Esophagus (tissue), 2 donors: ENCODE measurements around the gene ACBD6. TPM values are rescaled to one million over a fixed set of nuclear protein-coding genes. Genes with fewer than 3 reads are reported as not detected.

Experiments
- H3K27ac ChIP-seq, 2 donors: one replicate each; pipeline ENCODE4 v1.5.1; 2013; ENCODE audit warnings: low read depth in 2 of 2, mild to moderate bottlenecking in 2 of 2, inconsistent platforms in 1 of 2, low read length in 1 of 2, moderate library complexity in 1 of 2
- H3K27me3 ChIP-seq, 2 donors: one replicate each; pipeline ENCODE4 v1.6.1; 2013; ENCODE audit warnings: low read length in 2 of 2, control low read depth in 1 of 2, mild to moderate bottlenecking in 1 of 2; ENCODE audit not compliant: insufficient read depth in 2 of 2, control insufficient read depth in 1 of 2
- H3K36me3 ChIP-seq, 2 donors: one replicate each; pipeline ENCODE4 v1.6.1; 2013; ENCODE audit warnings: low read length in 1 of 2; ENCODE audit not compliant: control insufficient read depth in 2 of 2, insufficient read depth in 2 of 2
- H3K4me1 ChIP-seq, 2 donors: one replicate each; pipeline ENCODE4 v1.6.1; 2013; ENCODE audit warnings: low read length in 1 of 2; ENCODE audit not compliant: control insufficient read depth in 2 of 2, insufficient read depth in 2 of 2
- H3K4me3 ChIP-seq, 2 donors: one replicate each; pipeline ENCODE4 v1.5.1; 2013; ENCODE audit warnings: low read length in 2 of 2, mild to moderate bottlenecking in 2 of 2, low read depth in 1 of 2, moderate library complexity in 1 of 2
- H3K9me3 ChIP-seq, 2 donors: one replicate each; pipeline ENCODE4 v1.6.1; 2013; ENCODE audit warnings: mild to moderate bottlenecking in 2 of 2, low read depth in 1 of 2, low read length in 1 of 2, moderate library complexity in 1 of 2; ENCODE audit not compliant: control insufficient read depth in 2 of 2, insufficient read depth in 1 of 2
- WGBS, 2 donors: extraction: QIAGEN DNeasy Blood & Tissue Kit; methylation state at CpG; one replicate each; pipeline ENCODE4 v1.1.7; 2013; 5-methylcytosine and 5-hydroxymethylcytosine counted together
- polyA plus RNA-seq, 2 donors: library from polyadenylated mRNA; stranded (reverse); fragments of 200-250 nt; gene quantifications; one replicate each; pipeline ENCODE4 v1.2.3, GENCODE V29; 2013
- donor health status: healthy with polysubstance abuse.
- donor health status: Bipolar disorder and iron deficiency.

The ACBD6 gene
- polyA plus RNA-seq, 2 donors = 20.4 to 23.0 TPM

DNA sequence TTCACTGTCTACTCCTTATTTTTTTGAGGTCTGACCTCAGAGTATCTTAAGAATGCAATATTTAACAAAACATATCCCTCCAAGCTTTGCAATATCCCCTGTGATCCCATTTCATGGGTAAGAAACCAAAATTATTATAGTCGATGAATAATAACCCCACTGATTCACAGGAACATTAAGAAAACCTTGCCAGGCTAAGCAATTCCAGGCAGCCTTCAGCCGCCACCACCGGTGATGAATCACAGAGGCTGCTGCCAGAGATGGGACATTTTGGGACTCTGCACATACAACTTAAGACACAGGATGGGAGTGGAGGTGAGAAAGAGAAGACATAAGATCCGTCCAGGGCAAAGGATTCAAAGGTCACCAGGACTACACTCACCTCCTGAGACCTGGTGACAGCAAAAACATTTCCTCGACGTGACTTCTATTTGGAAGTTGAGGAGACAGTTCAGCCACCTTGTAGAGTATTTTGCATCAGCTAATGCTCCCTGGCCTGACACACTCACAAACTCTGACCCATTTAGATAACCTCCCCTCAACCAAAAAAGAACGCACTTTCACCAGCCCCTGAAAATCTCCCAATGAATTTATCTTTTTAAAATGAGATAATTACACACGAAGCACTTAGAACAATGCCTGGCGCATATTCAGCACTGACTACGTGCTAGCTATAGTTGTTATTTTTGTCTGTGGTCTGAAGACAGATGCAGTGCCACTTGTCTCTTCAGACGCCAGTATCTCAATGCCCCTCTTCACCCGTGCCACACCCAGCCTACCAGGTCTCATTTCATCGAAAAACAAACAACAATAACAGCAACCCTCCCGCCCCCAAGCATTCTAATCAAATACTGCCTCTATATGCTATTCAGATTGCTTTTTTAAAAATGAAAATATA is 38.6 kb upstream of the ACBD6 start:
- Histone ChIP-seq H3K9me3 (no peaks in the 10 kb centered on the region), H3K4me1 (no peaks in the 10 kb centered on the region), H3K4me3 (no peak overlapping the region), H3K36me3 (no peaks in the 10 kb centered on the region), H3K27me3 (no peaks in the 10 kb centered on the region), H3K27ac (no peak overlapping the region)
- 68 to 78% methylated on average over 14 of the region's 14 CpGs for WGBS, 2 donors

DNA sequence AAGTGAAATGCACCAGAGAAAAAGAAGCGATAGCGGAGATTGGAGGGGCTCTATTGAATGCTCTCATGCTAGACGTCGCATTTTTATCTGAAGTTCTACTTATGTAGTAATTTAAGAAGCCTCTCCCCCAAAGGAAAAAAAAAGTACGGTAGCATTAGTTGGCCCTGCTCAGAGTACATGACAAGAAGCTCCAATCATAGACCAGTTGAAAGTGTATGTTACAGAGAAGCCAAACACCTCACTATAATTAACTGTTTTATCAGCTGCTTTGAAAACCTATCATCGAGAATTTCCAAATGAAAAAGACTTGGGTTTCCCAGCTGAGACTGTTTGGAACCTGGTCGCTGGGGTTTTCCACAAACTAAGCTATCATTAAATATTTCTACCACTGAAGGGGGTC is 36.8 kb upstream of the ACBD6 start:
- Histone ChIP-seq H3K4me1 (no peaks in the 10 kb centered on the region), H3K36me3 (no peaks in the 10 kb centered on the region), H3K27me3 (no peaks in the 10 kb centered on the region), H3K9me3 (no peaks in the 10 kb centered on the region), H3K4me3 (no peak overlapping the region), H3K27ac (no peak overlapping the region)
- 93 to 95% methylated on average over 7 of the region's 7 CpGs for WGBS, 2 donors

DNA sequence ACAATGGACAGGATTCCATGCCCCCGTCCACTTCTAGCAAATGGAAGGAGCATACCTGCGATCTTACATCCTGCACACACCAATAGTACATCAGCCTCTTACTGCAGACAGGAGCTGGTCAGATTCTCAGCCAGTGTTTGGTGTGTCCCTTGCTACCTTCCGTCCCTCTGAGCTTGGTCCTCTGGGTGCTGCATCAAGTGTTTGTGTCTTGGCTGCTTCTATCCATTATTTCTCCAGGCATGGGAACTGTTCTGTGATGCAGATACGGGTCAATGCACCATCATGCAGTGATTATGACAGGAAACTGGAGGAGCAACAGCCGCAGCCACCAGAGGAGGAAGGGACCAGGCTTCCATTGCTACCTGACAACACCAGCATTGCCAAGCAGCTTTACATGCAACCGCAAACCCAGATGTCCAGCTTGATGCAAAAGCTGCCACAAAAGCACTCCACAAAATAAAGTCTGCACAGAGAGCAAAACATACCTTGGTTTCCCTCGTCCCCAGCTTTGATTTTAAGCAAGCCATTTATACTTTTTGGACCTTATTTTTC is 34.5 kb upstream of the ACBD6 start:
- Histone ChIP-seq H3K27ac (no peak overlapping the region), H3K36me3 (no peaks in the 10 kb centered on the region), H3K27me3 (no peaks in the 10 kb centered on the region), H3K4me1 (no peaks in the 10 kb centered on the region), H3K9me3 (no peaks in the 10 kb centered on the region), H3K4me3 (no peak overlapping the region)
- 87 to 89% methylated on average over 7 of the region's 7 CpGs for WGBS, 2 donors

GRCh38 chr1:180535418-180535999 is 33.1 kb upstream of the ACBD6 start:
- WGBS, 2 donors = 90 to 92% methylated on average over 5 of the region's 5 CpGs

DNA sequence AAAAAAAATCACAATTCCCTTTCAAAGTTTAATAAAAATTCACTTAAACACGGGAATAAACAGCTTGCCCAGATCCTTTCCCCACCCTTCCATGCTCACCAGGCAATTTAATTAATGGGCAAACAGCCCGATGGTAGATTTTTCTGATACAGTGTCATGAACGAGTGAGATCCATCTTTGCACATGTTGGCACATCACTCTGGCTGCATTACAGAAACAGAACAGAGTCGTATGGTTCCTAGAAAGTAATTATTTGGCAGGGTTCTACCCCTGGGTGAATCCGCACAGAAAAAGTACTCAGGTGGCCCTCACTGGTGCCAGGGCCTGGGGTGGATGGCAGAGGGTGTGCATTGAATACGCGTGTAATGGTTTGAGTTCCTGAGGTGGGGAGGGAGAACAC is 31.8 kb upstream of the ACBD6 start:
- Histone ChIP-seq H3K36me3 (no peaks in the 10 kb centered on the region), H3K27ac (no peak overlapping the region), H3K9me3 (no peaks in the 10 kb centered on the region), H3K4me3 (no peak overlapping the region), H3K4me1 (no peaks in the 10 kb centered on the region), H3K27me3 (no peaks in the 10 kb centered on the region)
- WGBS, 2 donors = 39 to 48% methylated on average over 7 of the region's 7 CpGs

More at GRCh38 chr1:180535418-180535999, 33.1 kb upstream of the ACBD6 start:
- Histone ChIP-seq H3K27ac (no peak overlapping the region), H3K9me3 (no peaks in the 10 kb centered on the region), H3K4me3 (no peak overlapping the region), H3K27me3 (no peaks in the 10 kb centered on the region), H3K36me3 (no peaks in the 10 kb centered on the region), H3K4me1 (no peaks in the 10 kb centered on the region)

DNA sequence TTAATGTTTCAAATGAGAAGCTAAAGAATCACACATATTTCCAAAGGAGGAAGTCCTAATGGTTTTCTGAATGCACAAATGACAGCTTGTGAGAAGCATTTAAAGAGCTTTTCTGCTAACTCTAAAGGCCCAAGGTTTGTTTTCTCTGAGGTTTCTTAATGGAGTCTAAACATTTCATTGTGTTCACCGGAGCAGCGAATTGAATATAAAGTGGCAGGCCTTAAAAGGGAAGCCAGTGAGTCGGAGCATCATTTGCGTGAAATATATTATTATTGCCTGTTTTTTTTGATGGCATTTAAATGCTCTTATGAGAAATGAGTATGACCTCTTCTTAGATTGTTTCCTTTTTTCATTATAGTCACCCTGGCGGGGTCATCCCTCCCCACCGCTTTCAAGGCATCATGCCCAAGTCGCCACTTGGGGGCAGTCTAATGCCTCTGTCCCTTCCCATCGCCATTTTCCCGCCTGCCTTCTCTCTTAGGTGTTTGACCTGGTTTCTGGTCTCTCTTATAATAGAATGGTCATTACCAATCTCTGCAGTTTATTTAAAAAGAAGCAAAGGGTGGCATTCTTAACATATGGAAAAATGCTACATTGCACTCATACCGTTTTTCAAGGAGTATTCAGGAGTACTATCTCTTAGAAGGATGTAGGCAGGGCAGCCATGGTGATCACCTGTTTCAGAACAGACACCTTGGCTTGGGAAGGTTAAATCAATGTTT is 31.1 kb upstream of the ACBD6 start:
- H3K9me3 ChIP-seq = no peaks in the 10 kb centered on the region
- H3K27ac ChIP-seq = no peak overlapping the region
- WGBS, 2 donors = 49 to 58% methylated on average over 10 of the region's 10 CpGs
- H3K4me3 ChIP-seq = no peak overlapping the region
- no peaks in the 10 kb centered on the region for H3K36me3 ChIP-seq
- no peaks in the 10 kb centered on the region for H3K4me1 ChIP-seq
- H3K27me3 ChIP-seq = no peaks in the 10 kb centered on the region

DNA sequence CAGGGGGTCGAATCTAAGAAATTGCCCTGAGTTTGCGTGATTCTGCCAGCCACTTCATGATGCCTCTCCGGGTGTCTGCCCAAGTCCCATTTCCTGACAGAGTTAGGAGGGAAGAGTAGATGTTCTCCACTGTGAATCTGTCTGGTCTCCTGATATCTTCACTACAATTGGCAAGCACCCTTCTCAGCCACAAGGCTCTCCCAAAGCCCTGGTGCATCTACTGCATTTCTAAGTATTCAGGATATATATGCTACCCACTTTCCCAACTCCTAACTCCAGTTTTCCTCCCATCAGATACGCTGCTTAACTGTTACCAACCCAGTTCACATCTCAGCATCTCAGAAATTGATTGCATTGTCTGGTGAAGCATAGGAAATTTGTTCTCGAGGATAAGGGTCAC is 30.5 kb upstream of the ACBD6 start:
- Histone ChIP-seq H3K9me3 (no peaks in the 10 kb centered on the region), H3K27ac (no peak overlapping the region), H3K4me1 (no peaks in the 10 kb centered on the region), H3K4me3 (no peak overlapping the region), H3K27me3 (no peaks in the 10 kb centered on the region), H3K36me3 (no peaks in the 10 kb centered on the region)
- 87 to 91% methylated on average over 5 of the region's 5 CpGs for WGBS, 2 donors

GRCh38 chr1:180530501-180530900 is 28.1 kb upstream of the ACBD6 start:
- no peaks in the 10 kb centered on the region for H3K4me1 ChIP-seq
- WGBS, 2 donors = 36 to 37% methylated on average over 5 of the region's 5 CpGs

DNA sequence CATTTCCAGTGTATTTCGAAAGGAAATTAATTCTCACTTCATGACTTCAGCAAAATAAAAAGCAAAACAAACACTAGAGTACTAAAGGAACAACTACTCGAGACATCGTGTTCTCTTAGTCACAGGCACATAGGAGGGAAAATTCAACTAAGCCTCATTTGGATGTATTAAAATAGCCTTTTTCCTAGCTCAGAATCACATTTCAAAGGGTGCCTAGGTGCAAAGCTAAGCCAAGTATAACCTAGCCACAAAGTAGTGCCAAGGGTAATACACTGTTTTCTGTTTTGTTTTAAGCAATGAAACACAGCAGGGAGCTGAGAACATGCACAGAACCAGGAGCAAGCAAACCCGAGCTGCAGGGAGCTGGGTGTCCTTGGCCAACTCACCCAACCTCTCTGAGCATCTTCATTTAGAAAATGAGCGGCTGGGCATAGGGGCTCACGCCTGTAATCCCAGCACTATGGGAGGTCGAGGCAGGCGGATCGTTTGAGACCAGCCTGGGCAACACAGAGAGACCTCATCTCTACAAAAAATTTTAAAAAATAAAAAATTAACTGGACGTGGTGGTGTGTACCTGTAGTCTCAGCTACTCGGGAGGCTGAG is 26.6 kb upstream of the ACBD6 start:
- 84 to 90% methylated on average over 11 of the region's 11 CpGs for WGBS, 2 donors
- Histone ChIP-seq H3K27me3 (no peaks in the 10 kb centered on the region), H3K4me3 (no peak overlapping the region), H3K27ac (no peak overlapping the region), H3K9me3 (no peaks in the 10 kb centered on the region), H3K4me1 (peaks cover 0 to 4% of the 10 kb centered on the region in 2 donors), H3K36me3 (no peaks in the 10 kb centered on the region)

More at GRCh38 chr1:180530501-180530900, 28.1 kb upstream of the ACBD6 start:
- no peaks in the 10 kb centered on the region for H3K27me3 ChIP-seq
- no peaks in the 10 kb centered on the region for H3K9me3 ChIP-seq
- no peak overlapping the region for H3K4me3 ChIP-seq
- no peak overlapping the region for H3K27ac ChIP-seq
- no peaks in the 10 kb centered on the region for H3K36me3 ChIP-seq
